Caco-2 (cell line): ENCODE data around the gene ZNF207. TPM values are rescaled to one million over a fixed set of nuclear protein-coding genes. Genes with fewer than 3 reads are reported as not detected.
"Not testable (repeated sequence)": the region's sequence is repeated elsewhere in the genome, so short reads cannot be mapped to it uniquely, and the experiment has no call there.

Experiments
- BruUV-seq: library from RNA; stranded (reverse); fragments of 400-500 nt; replicated peaks from 2 replicates; lab custom pipeline; 2021; lab: Mats Ljungman, UMichigan
- CTCF ChIA-PET: fragments of 300-600 bp; sonication (Branson Sonifier 250); formaldehyde crosslinking; loops from one replicate; lab custom pipeline; 2022; ENCODE audit warnings: antibody characterized with exemption; lab: Charles Lee
- POLR2A ChIA-PET: fragments of 300-600 bp; sonication (Branson Sonifier 250); formaldehyde crosslinking; loops from one replicate; lab custom pipeline; 2022; ENCODE audit warnings: antibody characterized with exemption; lab: Charles Lee
- DNase-seq, 2 experiments: peaks; one replicate each; pipeline versions ENCODE4 v3.0.0 to v3.0.0-alpha.2; 2020 to 2022
- H3K27me3 ChIP-seq: replicated peaks from 2 replicates; pipeline ENCODE4 v1.6.0; 2011; ENCODE audit warnings: low read length; ENCODE audit not compliant: control insufficient read depth, insufficient read depth
- H3K36me3 ChIP-seq: 2 replicates; pipeline ENCODE4 v1.5.1; 2011; ENCODE audit warnings: low read length; ENCODE audit not compliant: control insufficient read depth, insufficient read depth
- H3K4me1 ChIP-seq: fragments of 250-450 bp; sonication (Bioruptor Pico); 2 replicates; pipeline ENCODE4 v1.5.1; 2020; ENCODE audit warnings: mild to moderate bottlenecking
- H3K4me3 ChIP-seq: 2 replicates; pipeline ENCODE4 v1.5.1; 2011; ENCODE audit warnings: low read depth, mild to moderate bottlenecking, control low read depth, low read length
- H3K9me3 ChIP-seq: fragments of 250-450 bp; sonication (Bioruptor Pico); 2 replicates; pipeline ENCODE4 v1.5.1; 2020; ENCODE audit warnings: mild to moderate bottlenecking, moderate library complexity
- H3K27ac Mint-ChIP-seq: one replicate; pipeline ENCODE4 v1.8.0; 2022; ENCODE audit warnings: mixed read lengths; ENCODE audit not compliant: unreplicated experiment
- H3K27me3 Mint-ChIP-seq: one replicate; pipeline ENCODE4 v1.8.0; 2022; ENCODE audit warnings: mixed read lengths; ENCODE audit not compliant: insufficient read depth, unreplicated experiment
- H3K36me3 Mint-ChIP-seq: one replicate; pipeline ENCODE4 v1.8.0; 2022; ENCODE audit warnings: mild to moderate bottlenecking, mixed read lengths; ENCODE audit not compliant: insufficient read depth, unreplicated experiment
- H3K4me1 Mint-ChIP-seq: one replicate; pipeline ENCODE4 v1.8.0; 2022; ENCODE audit warnings: low read depth, mixed read lengths; ENCODE audit not compliant: unreplicated experiment
- H3K4me3 Mint-ChIP-seq: one replicate; pipeline ENCODE4 v1.8.0; 2022; ENCODE audit warnings: mild to moderate bottlenecking, moderate library complexity, mixed read lengths; ENCODE audit not compliant: unreplicated experiment
- H3K9me3 Mint-ChIP-seq: one replicate; pipeline ENCODE4 v1.8.0; 2022; ENCODE audit warnings: mixed read lengths; ENCODE audit not compliant: unreplicated experiment
- intact Hi-C: fragments of 100-400 bp; cut with micrococcal nuclease; formaldehyde crosslinking; loops from one replicate; pipeline ENCODE4 v1.10.0; 2022; ENCODE audit not compliant: unreplicated experiment
- total RNA-seq: library from RNA; stranded (reverse); gene quantifications from 2 replicates; pipeline ENCODE4 v1.2.3, GENCODE V29; 2022
- TF ChIP-seq, protein P1 (sequence below), 2 experiments: fragments of 200-600 bp in 1 of 2; IDR thresholded peaks; 1 replicate in 1 of 2; 2 replicates in 1 of 2; pipeline versions ENCODE4 v1.5.1 to v1.8.0; 2011 to 2022; ENCODE audit warnings: antibody characterized with exemption in 1 of 2, control low read depth in 1 of 2, inconsistent platforms in 1 of 2, low read depth in 1 of 2, low read length in 1 of 2, mild to moderate bottlenecking in 1 of 2, moderate library complexity in 1 of 2; ENCODE audit not compliant: insufficient read depth in 1 of 2, severe bottlenecking in 1 of 2, unreplicated experiment in 1 of 2

Gene ZNF207
- total RNA-seq, 1 experiment from 2014 or later = 211 TPM

DNA sequence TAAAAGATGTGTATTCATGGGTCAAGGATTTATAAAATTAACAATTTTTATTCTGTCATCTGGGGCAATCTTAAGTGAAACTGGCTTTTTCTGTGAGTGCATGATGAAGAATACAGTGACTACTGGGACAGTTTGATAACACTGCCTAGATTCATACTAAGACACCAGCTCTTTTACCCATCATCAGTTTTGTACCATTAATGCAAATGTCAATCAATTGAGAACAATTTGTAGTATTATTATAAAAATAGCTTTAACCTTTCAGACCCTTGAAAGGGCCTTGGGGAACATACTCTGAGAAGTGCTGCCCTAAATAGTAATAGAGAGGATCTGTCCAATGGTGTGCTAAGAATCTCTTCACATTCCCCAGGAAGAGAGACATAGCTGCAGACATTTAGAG is 49.0 kb downstream of the ZNF207 start:
- TF ChIP-seq, protein P1, sequence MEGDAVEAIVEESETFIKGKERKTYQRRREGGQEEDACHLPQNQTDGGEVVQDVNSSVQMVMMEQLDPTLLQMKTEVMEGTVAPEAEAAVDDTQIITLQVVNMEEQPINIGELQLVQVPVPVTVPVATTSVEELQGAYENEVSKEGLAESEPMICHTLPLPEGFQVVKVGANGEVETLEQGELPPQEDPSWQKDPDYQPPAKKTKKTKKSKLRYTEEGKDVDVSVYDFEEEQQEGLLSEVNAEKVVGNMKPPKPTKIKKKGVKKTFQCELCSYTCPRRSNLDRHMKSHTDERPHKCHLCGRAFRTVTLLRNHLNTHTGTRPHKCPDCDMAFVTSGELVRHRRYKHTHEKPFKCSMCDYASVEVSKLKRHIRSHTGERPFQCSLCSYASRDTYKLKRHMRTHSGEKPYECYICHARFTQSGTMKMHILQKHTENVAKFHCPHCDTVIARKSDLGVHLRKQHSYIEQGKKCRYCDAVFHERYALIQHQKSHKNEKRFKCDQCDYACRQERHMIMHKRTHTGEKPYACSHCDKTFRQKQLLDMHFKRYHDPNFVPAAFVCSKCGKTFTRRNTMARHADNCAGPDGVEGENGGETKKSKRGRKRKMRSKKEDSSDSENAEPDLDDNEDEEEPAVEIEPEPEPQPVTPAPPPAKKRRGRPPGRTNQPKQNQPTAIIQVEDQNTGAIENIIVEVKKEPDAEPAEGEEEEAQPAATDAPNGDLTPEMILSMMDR (IDR thresholded peaks at IDR 0.05; ENCODE audit: insufficient read depth in 1 of 2, low read depth in 1 of 2, low read length in 1 of 2, severe bottlenecking in 1 of 2, unreplicated experiment in 1 of 2) = no peak
- intact Hi-C loops = loop anchor here (5.0 kb wide), 1 partner anchor 43 kb away; the partner anchor contains the start of gene PSMD11
- H3K4me1 ChIP-seq = peaks cover 5% of the 10 kb centered on the region
- H3K4me3 ChIP-seq = no peak overlapping the region
- no TSS peak for BruUV-seq
- no peaks in the 10 kb centered on the region for H3K9me3 ChIP-seq
- no peaks in the 10 kb centered on the region for H3K36me3 ChIP-seq
- H3K4me1 Mint-ChIP-seq = peaks cover 20% of the 10 kb centered on the region
- POLR2A ChIA-PET = no interaction called here
- CTCF ChIA-PET = no interaction called here
- H3K36me3 Mint-ChIP-seq = peaks cover 13% of the 10 kb centered on the region
- DNase-seq = no peak
- H3K4me3 Mint-ChIP-seq = no peak overlapping the region
- H3K27ac Mint-ChIP-seq = no peak overlapping the region
- H3K9me3 Mint-ChIP-seq = no peaks in the 10 kb centered on the region
- no peaks in the 10 kb centered on the region for H3K27me3 Mint-ChIP-seq
- H3K27me3 ChIP-seq = no peaks in the 10 kb centered on the region

DNA sequence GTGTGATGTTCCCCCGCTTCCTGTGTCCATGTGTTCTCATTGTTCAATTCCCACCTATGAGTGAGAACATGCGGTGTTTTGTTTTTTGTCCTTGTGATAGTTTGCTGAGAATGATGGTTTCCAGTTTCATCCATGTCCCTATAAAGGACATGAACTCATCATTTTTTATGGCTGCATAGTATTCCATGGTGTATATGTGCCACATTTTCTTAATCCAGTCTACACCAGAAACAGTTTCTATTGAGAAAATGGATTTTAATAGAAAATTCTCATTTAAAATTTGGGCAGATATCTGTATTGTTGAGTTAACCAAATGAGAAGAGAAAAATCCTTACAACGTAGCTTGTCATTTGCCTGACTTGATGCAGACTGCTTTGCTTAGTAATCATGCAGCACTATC is 60.1 kb downstream of the ZNF207 start:
- H3K27ac Mint-ChIP-seq, H3K27me3 Mint-ChIP-seq, CTCF ChIA-PET: not testable (repeated sequence)

DNA sequence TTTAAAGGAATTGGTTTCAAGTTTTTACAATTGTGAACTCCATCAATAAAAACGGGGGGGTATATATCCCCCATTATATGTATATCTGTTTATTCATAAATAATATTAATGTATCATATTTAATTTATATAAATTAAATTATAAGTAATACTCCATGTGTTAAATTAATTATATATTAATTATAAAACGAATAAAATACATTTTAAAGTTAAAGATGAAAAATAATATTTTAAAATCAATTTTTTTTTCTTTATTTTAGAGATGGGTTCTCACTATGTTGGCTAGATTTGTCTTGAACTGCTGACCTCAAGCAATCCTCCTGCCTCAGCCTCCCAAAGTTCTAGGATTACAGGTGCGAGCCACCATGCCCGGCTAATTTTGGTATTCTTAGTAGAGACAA is 76.9 kb downstream of the ZNF207 start:
- H3K4me1 ChIP-seq = no peaks in the 10 kb centered on the region
- no peak overlapping the region for H3K4me3 ChIP-seq
- H3K27me3 ChIP-seq = no peaks in the 10 kb centered on the region
- BruUV-seq = no TSS peak
- H3K9me3 Mint-ChIP-seq = peaks cover 35% of the 10 kb centered on the region
- H3K9me3 ChIP-seq = peaks cover 20% of the 10 kb centered on the region
- H3K27me3 Mint-ChIP-seq = no peaks in the 10 kb centered on the region
- H3K27ac Mint-ChIP-seq = no peak overlapping the region
- no peaks in the 10 kb centered on the region for H3K36me3 Mint-ChIP-seq
- no peaks in the 10 kb centered on the region for H3K36me3 ChIP-seq
- H3K4me1 Mint-ChIP-seq = no peaks in the 10 kb centered on the region
- TF ChIP-seq, protein P1 (IDR thresholded peaks at IDR 0.05; ENCODE audit: insufficient read depth in 1 of 2, low read depth in 1 of 2, low read length in 1 of 2, severe bottlenecking in 1 of 2, unreplicated experiment in 1 of 2) = no peak
- no peak for DNase-seq
- CTCF ChIA-PET = no interaction called here
- POLR2A ChIA-PET = no interaction called here
- intact Hi-C loops = no loop called here
- no peak overlapping the region for H3K4me3 Mint-ChIP-seq

More for the DNA sequence above, 60.1 kb downstream of the ZNF207 start:
- H3K36me3 Mint-ChIP-seq, H3K4me3 Mint-ChIP-seq, H3K36me3 ChIP-seq, DNase-seq, intact Hi-C loops, H3K9me3 Mint-ChIP-seq, BruUV-seq, H3K4me3 ChIP-seq, H3K27me3 ChIP-seq, POLR2A ChIA-PET, H3K9me3 ChIP-seq, H3K4me1 ChIP-seq, H3K4me1 Mint-ChIP-seq: not testable (repeated sequence)
